SJCRH30 (cell line): Measurements from ENCODE around the gene SGSM1. TPM values are rescaled to one million over a fixed set of nuclear protein-coding genes. Genes with fewer than 3 reads are reported as not detected.
"Not testable (repeated sequence)": the region's sequence is repeated elsewhere in the genome, so short reads cannot be mapped to it uniquely, and the experiment has no call there.

Source experiments
- DNase-seq, 2 experiments: peaks; one replicate each; pipeline ENCODE4 v3.0.0-alpha.2; 2015 to 2020
- H3K27ac ChIP-seq: fragments of 250-450 bp; sonication (Bioruptor Pico); 2 replicates; pipeline ENCODE4 v1.5.1; 2020; ENCODE audit warnings: mild to moderate bottlenecking, moderate library complexity
- H3K27me3 ChIP-seq: fragments of 250-450 bp; sonication (Bioruptor Pico); 2 replicates; pipeline ENCODE4 v1.5.1; 2020; ENCODE audit warnings: mild to moderate bottlenecking, moderate library complexity
- H3K36me3 ChIP-seq: fragments of 250-450 bp; sonication (Bioruptor Pico); 2 replicates; pipeline ENCODE4 v1.5.1; 2020; ENCODE audit warnings: mild to moderate bottlenecking, moderate library complexity
- H3K4me1 ChIP-seq: fragments of 250-450 bp; sonication (Bioruptor Pico); 2 replicates; pipeline ENCODE4 v1.5.1; 2020; ENCODE audit warnings: mild to moderate bottlenecking, moderate library complexity
- H3K4me3 ChIP-seq: fragments of 250-450 bp; sonication (Bioruptor Pico); 2 replicates; pipeline ENCODE4 v1.5.1; 2020; ENCODE audit warnings: mild to moderate bottlenecking, moderate library complexity
- H3K9me3 ChIP-seq: fragments of 250-450 bp; sonication (Bioruptor Pico); replicated peaks from 2 replicates; pipeline ENCODE4 v1.5.1; 2020; ENCODE audit warnings: mild to moderate bottlenecking, moderate library complexity
- total RNA-seq: library from RNA; depleted of rRNA; stranded (reverse); fragments of >200 nt; shearing (Covaris generic); gene quantifications from 2 replicates; pipeline ENCODE4 v1.2.3, GENCODE V29; 2014

The SGSM1 gene
- total RNA-seq, 1 experiment from 2014 or later, result not detected

- Histone ChIP-seq H3K9me3 (no peaks in the 10 kb centered on the region), H3K36me3 (no peaks in the 10 kb centered on the region), H3K27ac (no peak overlapping the region), H3K27me3 (no peaks in the 10 kb centered on the region), H3K4me3 (no peak overlapping the region), H3K4me1 (no peaks in the 10 kb centered on the region)
- DNase-seq, result no peak
Measured at GRCh38 chr22:24819911-24820461, 14.0 kb downstream of the SGSM1 start.

GRCh38 chr22:24822471-24822870 is 16.5 kb downstream of the SGSM1 start:
- H3K4me1 ChIP-seq, result no peaks in the 10 kb centered on the region

GRCh38 chr22:24823787-24824186 is 17.8 kb downstream of the SGSM1 start:
- Histone ChIP-seq H3K4me1 (no peaks in the 10 kb centered on the region), H3K9me3 (no peaks in the 10 kb centered on the region), H3K36me3 (no peaks in the 10 kb centered on the region), H3K4me3 (no peak overlapping the region), H3K27me3 (peaks cover 8% of the 10 kb centered on the region; the same call in 1 of the 2 replicates), H3K27ac (no peak overlapping the region)
- DNase-seq, result no peak

More at GRCh38 chr22:24822471-24822870, 16.5 kb downstream of the SGSM1 start:
- DNase-seq, result no peak
- Histone ChIP-seq H3K27me3 (peaks cover 4% of the 10 kb centered on the region; the same call in 1 of the 2 replicates), H3K9me3 (no peaks in the 10 kb centered on the region), H3K4me3 (no peak overlapping the region), H3K27ac (no peak overlapping the region), H3K36me3 (no peaks in the 10 kb centered on the region)

- DNase-seq, result no peak
- Histone ChIP-seq H3K27ac (no peak overlapping the region), H3K27me3 (peaks cover 8% of the 10 kb centered on the region; the same call in 1 of the 2 replicates), H3K4me1 (no peaks in the 10 kb centered on the region), H3K4me3 (no peak overlapping the region), H3K36me3 (no peaks in the 10 kb centered on the region), H3K9me3 (no peaks in the 10 kb centered on the region)
Measured at GRCh38 chr22:24824250-24824649, 18.2 kb downstream of the SGSM1 start.

GRCh38 chr22:24824915-24825314 is 18.9 kb downstream of the SGSM1 start:
- Histone ChIP-seq H3K4me1 (no peaks in the 10 kb centered on the region), H3K27me3 (peaks cover 8% of the 10 kb centered on the region; the same call in 1 of the 2 replicates), H3K9me3 (no peaks in the 10 kb centered on the region), H3K36me3 (no peaks in the 10 kb centered on the region), H3K4me3 (no peak overlapping the region), H3K27ac (no peak overlapping the region)
- no peak for DNase-seq

- Histone ChIP-seq H3K9me3 (no peaks in the 10 kb centered on the region), H3K27ac (no peak overlapping the region), H3K4me1 (no peaks in the 10 kb centered on the region), H3K36me3 (no peaks in the 10 kb centered on the region), H3K27me3 (peaks cover 8% of the 10 kb centered on the region; the same call in 1 of the 2 replicates), H3K4me3 (no peak overlapping the region)
- DNase-seq, result no peak
Measured at GRCh38 chr22:24826710-24827285, 20.8 kb downstream of the SGSM1 start.

- Histone ChIP-seq H3K27me3 (peaks cover 8% of the 10 kb centered on the region; the same call in 1 of the 2 replicates), H3K27ac (no peak overlapping the region), H3K9me3 (no peaks in the 10 kb centered on the region), H3K36me3 (no peaks in the 10 kb centered on the region), H3K4me1 (no peaks in the 10 kb centered on the region), H3K4me3 (no peak overlapping the region)
- no peak for DNase-seq
Measured at GRCh38 chr22:24827296-24827695, 21.3 kb downstream of the SGSM1 start.

- H3K4me1 ChIP-seq, result no peaks in the 10 kb centered on the region
- H3K36me3 ChIP-seq, result no peaks in the 10 kb centered on the region
- no peak overlapping the region for H3K27ac ChIP-seq
- H3K4me3 ChIP-seq, result no peak overlapping the region
- no peak for DNase-seq
- peaks cover 8% of the 10 kb centered on the region; the same call in 1 of the 2 replicates for H3K27me3 ChIP-seq
- no peaks in the 10 kb centered on the region for H3K9me3 ChIP-seq
Measured at GRCh38 chr22:24830205-24830979, 24.4 kb downstream of the SGSM1 start.

- Histone ChIP-seq H3K4me3 (no peak overlapping the region), H3K9me3 (no peaks in the 10 kb centered on the region), H3K36me3 (no peaks in the 10 kb centered on the region), H3K27me3 (peaks cover 5% of the 10 kb centered on the region; the same call in 1 of the 2 replicates), H3K4me1 (no peaks in the 10 kb centered on the region), H3K27ac (no peak overlapping the region)
- no peak for DNase-seq
Measured at GRCh38 chr22:24831687-24832086, 25.7 kb downstream of the SGSM1 start.

- DNase-seq, result no peak
- H3K4me1 ChIP-seq, result no peaks in the 10 kb centered on the region
- no peaks in the 10 kb centered on the region; the same call in 1 of the 2 replicates for H3K27me3 ChIP-seq
- no peaks in the 10 kb centered on the region for H3K9me3 ChIP-seq
- no peak overlapping the region for H3K4me3 ChIP-seq
- no peak overlapping the region for H3K27ac ChIP-seq
- H3K36me3 ChIP-seq, result no peaks in the 10 kb centered on the region
Measured at GRCh38 chr22:24833881-24834495, 28.0 kb downstream of the SGSM1 start.

- no peaks in the 10 kb centered on the region for H3K4me1 ChIP-seq
- H3K27ac ChIP-seq, result no peak overlapping the region
- no peaks in the 10 kb centered on the region for H3K36me3 ChIP-seq
- H3K4me3 ChIP-seq, result no peak overlapping the region
- no peaks in the 10 kb centered on the region for H3K9me3 ChIP-seq
- DNase-seq, result no peak
- H3K27me3 ChIP-seq, result no peaks in the 10 kb centered on the region; the same call in 1 of the 2 replicates
Measured at GRCh38 chr22:24834845-24835570, 29.0 kb downstream of the SGSM1 start.

- no peaks in the 10 kb centered on the region for H3K4me1 ChIP-seq
- H3K9me3 ChIP-seq, result no peaks in the 10 kb centered on the region
- H3K27me3 ChIP-seq, result no peaks in the 10 kb centered on the region; the same call in 1 of the 2 replicates
- no peak overlapping the region for H3K27ac ChIP-seq
- no peak for DNase-seq
- no peaks in the 10 kb centered on the region for H3K36me3 ChIP-seq
- no peak overlapping the region for H3K4me3 ChIP-seq
Measured at GRCh38 chr22:24836282-24836681, 30.3 kb downstream of the SGSM1 start.

GRCh38 chr22:24837517-24837916 is 31.5 kb downstream of the SGSM1 start:
- not testable (repeated sequence) for H3K9me3 ChIP-seq, H3K27ac ChIP-seq, H3K36me3 ChIP-seq, H3K4me3 ChIP-seq, H3K4me1 ChIP-seq, DNase-seq, H3K27me3 ChIP-seq

- Histone ChIP-seq H3K9me3 (no peaks in the 10 kb centered on the region), H3K36me3 (no peaks in the 10 kb centered on the region), H3K27ac (no peak overlapping the region), H3K4me3 (no peak overlapping the region), H3K27me3 (no peaks in the 10 kb centered on the region), H3K4me1 (no peaks in the 10 kb centered on the region)
- no peak for DNase-seq
Measured at GRCh38 chr22:24841261-24841660, 35.2 kb downstream of the SGSM1 start.
